HG03196 (cell line): ENCODE data around the gene GOLGA6B.
"Not testable (repeated sequence)": the region's sequence is repeated elsewhere in the genome, so short reads cannot be mapped to it uniquely, and the experiment has no call there.

Experiments used
- ATAC-seq: cut with Tn5 transposase; IDR thresholded peaks from one replicate; pipeline ENCODE4 v1.9.1; 2021; ENCODE audit not compliant: unreplicated experiment

The GOLGA6B gene

GRCh38 chr15:72661081-72661480 lies 6.6 kb downstream of the GOLGA6B start:
- not testable (repeated sequence) for ATAC-seq

GRCh38 chr15:72663931-72664330 lies 9.4 kb downstream of the GOLGA6B start:
- not testable (repeated sequence) for ATAC-seq

- not testable (repeated sequence) for ATAC-seq
These were observed 11.2 kb downstream of the GOLGA6B start for GRCh38 chr15:72665706-72666105.

- ATAC-seq = not testable (repeated sequence)
These were observed 15.3 kb downstream of the GOLGA6B start for GRCh38 chr15:72669803-72670202.

GRCh38 chr15:72670656-72671352 lies 16.3 kb downstream of the GOLGA6B start:
- peak; percentile 82 for ATAC-seq

GRCh38 chr15:72671525-72671924 lies 17.0 kb downstream of the GOLGA6B start:
- ATAC-seq = no peak

GRCh38 chr15:72676838-72677237 lies 22.3 kb downstream of the GOLGA6B start:
- ATAC-seq = no peak

- ATAC-seq = no peak
These were observed 26.4 kb downstream of the GOLGA6B start for GRCh38 chr15:72680931-72681330.

- no peak for ATAC-seq
These were observed 28.3 kb downstream of the GOLGA6B start for GRCh38 chr15:72682772-72683171.

GRCh38 chr15:72685301-72685924 lies 30.9 kb downstream of the GOLGA6B start:
- no peak for ATAC-seq

GRCh38 chr15:72685925-72686794 lies 31.7 kb downstream of the GOLGA6B start, which contains the start of the genes BBS4 and HIGD2B:
BBS4 (plus strand) TSS chr15:72686207; CDS start chr15:72686228, 21 bp downstream.
HIGD2B (minus strand) TSS chr15:72686182; CDS start chr15:72676374, 9,808 bp downstream.
- ATAC-seq = peak; percentile 91

GRCh38 chr15:72688697-72689096 lies 34.2 kb downstream of the GOLGA6B start:
- ATAC-seq = no peak

GRCh38 chr15:72690938-72691337 lies 36.4 kb downstream of the GOLGA6B start:
- ATAC-seq = no peak

- no peak for ATAC-seq
These were observed 44.4 kb downstream of the GOLGA6B start for GRCh38 chr15:72698938-72699337.

GRCh38 chr15:72700076-72700475 lies 45.6 kb downstream of the GOLGA6B start:
- ATAC-seq = no peak

GRCh38 chr15:72706266-72706665 lies 51.8 kb downstream of the GOLGA6B start:
- ATAC-seq = no peak

- not testable (repeated sequence) for ATAC-seq
These were observed 54.2 kb downstream of the GOLGA6B start for GRCh38 chr15:72708551-72709303.
